ENCODE measurements around the gene OPCML.

OPCML gene

DNA sequence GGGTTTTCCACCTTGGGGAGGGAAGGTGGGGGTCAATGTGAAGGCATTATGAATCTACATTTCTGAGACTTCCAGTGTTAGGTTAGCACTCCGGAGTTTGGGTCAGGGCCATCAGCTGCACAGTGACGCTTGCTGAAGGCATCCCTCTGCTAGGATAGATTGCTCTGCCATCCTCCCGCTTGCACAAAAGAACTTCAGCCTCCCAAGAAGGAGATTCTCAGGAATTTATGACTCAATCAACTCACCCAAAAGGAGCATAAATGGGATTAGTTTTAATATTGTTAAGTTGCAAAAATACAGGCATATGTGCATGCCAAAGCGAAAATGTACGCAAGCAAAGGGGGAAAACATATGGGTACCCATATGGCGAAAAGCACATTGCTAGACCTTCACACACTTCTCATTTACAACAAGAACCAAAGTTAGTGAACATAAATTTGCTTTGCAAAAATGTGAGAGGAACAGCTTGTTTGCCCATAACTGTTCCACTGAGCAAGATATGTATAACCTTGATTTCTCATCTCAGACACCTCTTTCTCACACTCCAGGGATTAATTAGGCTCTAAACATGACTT lies 1013.0 kb downstream of the OPCML start:
- DNase-seq = no peak

DNA sequence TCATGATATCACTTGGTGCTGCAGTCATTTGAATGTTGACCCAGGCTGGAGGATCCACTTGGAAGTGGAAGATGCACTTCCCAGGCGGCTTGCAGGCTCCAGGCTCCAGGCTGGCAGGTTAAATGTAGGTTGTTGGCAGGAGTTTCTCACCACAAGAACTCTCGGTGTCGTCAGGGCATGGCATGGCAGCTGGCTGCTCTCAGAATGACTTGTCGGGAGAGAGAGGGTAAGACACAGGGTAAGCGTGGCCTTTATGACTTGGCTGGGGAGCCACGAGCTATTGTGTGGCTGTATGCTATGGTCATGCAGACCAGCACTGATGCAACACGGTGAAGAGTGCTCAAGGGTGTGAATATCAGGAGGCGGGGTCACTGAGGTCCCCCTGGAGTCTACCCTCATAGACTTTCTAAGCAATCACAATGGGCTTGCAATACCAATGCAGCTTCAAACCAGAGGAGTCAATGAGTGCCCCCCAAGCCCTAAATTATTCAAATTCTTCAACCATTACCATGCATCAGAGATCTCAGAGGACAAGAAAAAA lies 1027.7 kb downstream of the OPCML start:
- no peak for DNase-seq

DNA sequence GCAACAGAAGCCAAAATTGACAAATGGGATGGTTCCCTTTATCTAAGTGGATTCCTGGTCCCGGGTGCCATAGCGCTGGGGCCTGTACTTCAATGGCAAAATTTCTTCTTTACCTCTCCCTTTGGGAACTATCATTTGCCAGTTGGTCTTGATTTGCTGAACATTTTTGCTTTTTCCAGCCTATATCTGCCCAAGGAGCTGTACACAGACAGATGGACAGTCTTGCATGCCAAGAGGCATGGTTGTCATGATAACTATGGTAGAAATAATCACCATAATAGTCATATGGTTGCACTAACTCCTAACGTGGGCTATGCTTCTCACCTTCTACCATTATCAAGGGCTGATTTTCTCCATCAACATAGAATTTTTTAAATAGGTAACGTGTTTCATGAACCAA lies 1030.9 kb downstream of the OPCML start:
- DNase-seq = no peak

DNA sequence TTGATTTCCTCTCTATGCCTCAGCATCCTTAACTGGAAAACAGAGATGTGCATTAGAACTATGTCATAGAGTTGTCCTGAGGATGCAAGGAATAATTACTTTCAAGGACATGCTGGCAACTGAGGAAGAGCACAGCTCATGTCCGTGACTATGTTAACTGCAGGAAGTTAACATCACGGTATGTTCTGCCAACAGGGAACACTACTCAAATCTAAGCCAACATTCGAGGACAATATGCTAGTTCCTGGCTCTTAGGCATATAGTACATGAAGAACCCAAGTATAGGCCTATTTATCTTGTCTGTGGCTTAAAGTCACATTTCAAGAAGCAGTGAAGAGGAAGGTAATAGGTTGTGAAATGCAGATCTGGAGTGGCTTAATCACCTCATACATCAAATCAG lies 1032.6 kb downstream of the OPCML start:
- no peak for DNase-seq

DNA sequence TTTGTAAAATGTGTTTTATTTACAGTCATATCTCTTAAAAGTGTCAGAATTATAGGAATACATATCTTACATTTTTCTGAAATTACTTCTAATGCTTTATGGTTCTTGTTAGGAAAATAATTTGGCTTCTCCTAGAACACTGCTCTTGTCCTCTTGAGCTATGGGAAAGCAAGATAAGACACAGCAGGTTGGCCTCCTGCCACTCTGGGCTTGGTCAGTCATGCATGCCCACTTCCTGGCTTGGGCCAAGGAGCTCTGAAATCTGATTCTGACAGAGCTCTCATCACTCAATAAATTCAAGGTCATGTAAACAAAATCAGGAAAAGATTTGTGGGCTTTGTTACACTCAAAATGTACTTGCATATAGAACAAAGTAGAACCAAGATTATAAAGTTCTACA lies 1036.0 kb downstream of the OPCML start:
- no peak for DNase-seq

DNA sequence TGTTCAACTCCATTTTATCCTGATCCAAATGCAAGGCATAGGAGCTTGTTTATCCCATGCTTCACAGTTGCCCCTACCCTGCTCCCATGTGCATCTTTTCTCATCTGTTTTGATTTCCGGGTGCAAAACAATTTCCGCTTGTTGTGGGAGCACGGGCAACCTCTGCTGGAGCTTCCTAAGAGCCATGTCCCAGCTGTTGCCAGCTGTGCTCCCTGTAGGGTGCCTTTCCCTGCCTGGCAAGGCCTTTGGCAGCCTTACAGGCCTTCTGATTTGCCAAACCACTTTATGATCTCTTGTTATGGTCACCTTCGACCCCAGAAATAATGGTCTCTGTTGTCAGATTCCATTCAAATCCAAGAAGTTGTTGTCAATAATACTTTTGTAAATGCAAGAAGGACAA lies 1038.5 kb downstream of the OPCML start:
- DNase-seq = no peak

DNA sequence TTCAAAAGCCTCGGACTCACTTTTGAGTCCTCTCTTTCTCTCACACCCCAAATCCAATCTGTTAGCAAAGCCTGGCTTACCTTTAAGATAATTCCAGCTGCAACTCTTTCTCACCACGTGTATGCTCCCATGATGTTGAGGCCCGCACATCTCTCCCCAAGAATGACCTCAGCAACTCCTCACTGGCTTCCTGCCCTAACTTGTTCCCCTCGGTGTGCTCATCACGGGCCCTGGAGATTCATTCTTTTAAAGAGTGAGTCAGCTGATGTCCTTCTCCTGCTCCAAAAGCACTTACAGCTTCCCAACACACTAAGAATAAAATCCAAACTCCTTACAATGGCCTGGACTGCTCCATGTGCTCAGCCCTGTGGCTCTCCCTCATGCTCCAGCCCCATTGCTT lies 1041.3 kb downstream of the OPCML start:
- DNase-seq = no peak

DNA sequence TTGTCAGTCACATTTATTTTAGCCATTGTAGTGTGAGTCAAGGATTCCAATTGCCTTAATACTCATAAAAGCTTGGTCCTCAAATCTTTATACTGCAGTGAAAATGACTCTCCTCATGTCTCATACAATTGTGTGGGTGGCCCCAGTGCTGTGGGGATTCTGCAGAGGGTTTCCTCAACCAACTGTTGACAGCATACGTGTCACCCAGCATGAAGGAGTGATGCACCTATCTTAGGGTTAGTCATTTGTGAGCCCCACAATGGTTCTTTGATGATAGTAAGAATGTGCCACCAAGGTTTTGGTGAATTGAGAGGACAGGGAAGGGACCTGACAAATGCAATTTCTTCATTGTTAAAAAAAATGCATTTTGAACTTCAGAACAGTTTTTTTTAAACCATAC lies 1046.2 kb downstream of the OPCML start:
- no peak for DNase-seq

DNA sequence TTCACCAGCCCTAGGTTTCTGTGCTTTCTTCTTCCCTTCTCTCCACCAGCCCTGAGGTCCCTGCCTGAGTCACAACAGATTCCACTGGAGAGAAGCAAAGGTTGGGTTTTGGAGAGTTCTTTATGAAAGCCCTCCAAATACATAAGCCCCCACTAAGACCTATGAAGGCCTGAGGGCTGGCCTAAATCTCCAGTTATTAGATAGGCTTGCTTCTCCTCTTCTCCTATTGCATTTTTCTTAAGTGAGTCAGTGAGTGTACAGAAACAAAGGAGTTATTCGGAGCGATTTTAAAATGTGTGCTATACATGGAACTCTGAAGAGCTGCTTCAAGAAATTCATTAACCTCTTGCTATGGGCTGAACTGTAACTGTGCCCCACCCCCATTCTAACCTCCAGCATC lies 1057.3 kb downstream of the OPCML start:
- no peak for DNase-seq

DNA sequence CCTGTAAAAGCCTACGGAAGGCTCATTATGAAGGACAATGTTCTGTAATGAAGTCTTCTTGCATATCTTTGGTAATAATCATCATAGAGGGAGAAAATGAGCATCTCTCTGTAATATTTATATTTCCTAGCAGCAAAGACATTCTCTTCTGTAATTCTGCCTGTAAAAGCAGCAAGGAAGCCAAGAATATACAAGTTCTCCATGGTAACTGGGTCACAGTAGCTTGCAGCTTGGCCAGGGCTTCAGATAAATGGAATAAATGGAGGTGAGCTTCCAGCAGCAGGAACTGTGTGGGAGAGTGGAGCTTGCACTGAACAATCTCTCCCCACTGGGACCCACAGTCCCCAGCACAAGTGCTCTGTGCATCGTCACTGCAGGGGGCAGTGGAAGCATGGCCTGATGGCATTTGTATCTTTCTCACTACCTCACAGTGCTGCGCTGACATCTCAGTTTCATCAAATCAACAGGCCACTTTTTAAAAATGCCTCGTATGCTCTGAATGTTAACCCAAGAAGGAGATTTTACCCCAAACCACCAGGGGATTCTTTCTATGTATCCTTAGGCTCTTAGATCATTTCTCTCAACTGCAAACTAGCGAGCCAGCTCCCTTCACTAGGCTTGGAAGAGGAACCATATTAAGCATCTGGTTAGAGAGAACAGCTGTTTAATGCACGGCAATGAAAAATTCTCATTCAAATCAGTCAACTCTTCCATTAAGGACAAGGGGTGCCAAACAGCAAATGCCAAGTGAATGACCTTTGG lies 1059.7 kb downstream of the OPCML start:
- no peak for DNase-seq

DNA sequence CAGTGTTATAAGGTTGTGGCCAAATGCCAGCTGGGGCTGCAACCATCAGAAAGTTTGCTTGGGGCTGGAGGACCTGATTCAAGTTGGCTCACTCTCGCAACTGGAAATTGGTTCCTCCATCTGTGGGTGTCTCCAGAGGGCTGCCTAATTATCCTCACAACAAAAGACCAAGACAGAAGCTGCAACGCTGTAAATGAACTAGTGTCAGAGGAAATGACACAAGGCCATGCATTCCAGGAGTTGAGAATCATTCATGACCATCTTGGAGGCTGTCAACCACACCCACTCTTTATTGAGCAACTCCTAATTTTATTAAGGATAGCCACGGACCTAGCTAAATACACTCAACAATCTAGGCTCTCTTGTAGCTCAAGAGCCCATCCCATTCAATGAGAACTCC lies 1060.8 kb downstream of the OPCML start:
- DNase-seq = no peak

DNA sequence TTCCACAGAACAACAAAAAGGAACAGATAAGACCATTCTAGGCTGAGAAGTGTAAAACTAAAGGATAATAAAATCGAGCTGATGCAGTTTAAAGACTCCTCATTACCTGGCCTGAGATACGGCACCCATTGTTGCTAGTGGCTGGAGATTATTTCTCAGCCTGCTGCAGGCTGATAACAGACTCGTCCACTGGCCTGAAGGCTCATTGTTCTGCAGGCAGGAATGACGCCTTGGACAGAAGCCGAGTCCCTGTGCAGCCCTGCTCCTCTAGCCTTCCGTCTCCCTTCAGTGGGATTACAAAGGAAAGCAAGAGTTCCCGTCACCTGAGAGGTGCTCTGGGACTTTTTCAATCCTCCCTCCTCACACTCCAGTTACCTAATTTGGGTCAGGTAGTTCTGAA lies 1065.3 kb downstream of the OPCML start:
- no peak for DNase-seq

DNA sequence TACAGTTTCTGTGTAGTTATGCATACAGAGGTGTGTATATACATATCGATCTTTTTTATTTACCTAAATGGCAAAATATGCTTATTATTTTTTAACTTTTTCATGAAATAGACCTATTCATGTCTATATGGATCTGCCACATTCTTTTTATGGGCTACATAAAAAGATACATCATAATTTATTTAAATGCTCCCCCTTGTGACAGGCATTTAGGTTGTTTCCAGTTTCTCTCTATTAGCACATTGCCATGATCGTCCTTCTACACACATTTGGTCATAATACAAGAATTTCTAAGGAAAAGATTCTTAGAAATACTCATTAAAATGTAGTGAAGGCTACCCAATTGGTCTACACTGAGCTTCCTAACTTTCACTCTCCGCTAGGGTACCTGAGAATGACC lies 1067.4 kb downstream of the OPCML start:
- no peak for DNase-seq

DNA sequence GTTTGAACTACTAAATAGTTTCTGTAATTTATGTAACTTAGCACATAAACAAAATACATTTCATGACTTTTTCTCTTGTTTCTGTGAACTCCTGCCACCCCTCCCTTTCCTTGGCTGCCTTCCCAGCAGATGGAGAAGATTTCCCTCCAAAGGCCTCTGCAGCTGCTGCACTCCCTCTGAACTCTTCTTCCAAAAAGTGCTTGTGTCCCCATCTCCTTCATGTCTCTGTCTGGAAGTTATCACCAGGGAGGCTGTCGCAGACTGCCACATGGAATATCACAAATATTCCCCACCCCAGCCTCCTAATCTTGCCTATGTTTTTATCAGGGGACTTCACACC lies 1068.3 kb downstream of the OPCML start:
- DNase-seq = no peak

DNA sequence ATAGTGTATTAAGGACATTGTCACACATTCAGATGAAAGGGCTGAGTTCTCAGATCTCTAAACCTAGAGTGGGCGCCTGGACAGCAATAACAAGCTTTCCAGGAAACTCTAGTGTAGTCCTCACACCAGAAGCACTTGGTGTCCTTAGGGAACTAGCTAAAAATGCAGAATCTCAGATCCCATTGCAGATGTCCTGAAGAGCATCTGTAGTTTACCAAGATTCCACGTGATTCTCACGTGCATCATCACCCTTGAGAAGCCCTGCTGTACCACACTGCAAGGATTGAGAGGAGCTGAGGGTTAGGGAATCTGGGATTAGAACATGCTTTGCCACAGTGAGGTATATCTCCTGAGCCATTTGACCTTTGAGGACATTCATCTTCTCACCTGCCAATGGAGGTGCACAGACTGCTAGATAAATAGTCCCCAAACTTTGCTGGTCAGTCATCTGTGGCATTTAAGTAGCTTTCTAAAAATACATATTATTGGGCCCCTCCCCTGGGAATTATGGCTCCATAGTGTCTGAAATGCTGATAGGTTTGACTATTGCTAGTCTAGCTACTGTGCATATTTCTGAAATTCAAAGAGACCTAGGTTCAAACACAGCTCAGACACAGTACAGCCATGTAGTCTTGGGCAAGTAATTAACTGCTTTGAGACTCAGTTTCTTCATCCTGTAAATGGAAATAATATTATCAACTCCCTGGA lies 1068.9 kb downstream of the OPCML start:
- DNase-seq = no peak

DNA sequence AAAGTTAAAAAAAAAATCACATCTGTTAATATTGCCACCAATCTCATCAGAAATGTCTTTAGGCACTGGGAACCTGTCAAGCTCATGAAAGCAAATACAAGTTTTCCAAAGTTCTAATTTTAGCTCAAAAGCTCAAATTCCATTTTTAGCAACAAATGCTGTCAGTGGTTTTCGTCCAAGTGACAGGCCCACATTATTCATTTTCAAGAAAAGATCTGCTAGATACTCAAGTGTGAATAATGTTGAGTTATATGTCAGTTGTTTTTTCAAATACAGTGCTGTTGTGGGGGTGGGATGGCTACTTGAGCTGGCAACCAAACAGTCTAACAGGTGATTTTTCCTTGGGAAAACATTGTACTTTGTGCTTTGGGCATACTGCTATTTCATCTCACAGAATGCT lies 1072.6 kb downstream of the OPCML start:
- DNase-seq = no peak

DNA sequence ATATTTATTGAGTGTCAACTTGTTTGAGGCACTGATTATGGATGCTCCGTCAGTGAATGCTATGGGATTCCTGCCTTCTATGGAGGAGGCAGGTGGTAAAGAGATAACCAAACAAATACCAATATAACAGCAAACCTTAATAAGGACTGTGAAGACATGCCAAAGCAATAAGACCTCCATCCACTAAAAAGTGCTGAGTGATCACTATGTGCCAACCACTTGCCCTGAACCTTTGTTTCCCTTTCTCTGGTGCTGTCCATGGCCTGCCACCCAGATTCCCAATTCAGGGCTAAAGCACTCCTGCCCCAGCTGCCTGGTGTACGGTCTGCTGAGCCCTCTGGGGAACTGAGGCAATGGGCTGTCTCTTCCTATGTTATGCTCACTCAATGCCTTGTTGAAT lies 1074.9 kb downstream of the OPCML start:
- DNase-seq = no peak

DNA sequence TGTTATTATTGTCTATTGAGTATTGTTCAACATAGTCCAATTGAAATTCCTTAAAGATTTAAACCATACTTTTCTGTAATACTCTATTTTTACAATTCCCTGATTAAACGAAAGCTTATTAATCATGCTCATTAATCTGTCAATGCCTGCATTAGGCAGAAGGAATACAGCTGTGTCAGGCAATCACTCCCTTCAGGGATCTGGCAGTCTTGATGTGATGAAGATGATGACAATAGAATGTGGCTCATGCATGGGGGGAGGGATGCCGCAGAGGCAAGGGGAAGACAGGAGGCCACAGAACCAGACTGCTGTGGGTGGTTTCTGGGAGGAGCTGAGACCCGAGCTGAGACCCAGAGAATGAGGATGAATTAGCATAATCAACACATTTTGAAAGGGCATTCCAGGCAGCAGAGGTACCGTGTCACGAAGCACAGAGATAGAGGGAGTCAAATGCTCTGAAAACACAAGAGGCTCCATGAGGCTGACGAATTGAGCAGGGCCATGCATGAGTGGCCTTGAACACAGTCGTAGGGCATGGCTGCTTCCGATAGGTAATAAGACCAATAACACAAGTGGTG lies 1075.5 kb downstream of the OPCML start:
- no peak for DNase-seq

DNA sequence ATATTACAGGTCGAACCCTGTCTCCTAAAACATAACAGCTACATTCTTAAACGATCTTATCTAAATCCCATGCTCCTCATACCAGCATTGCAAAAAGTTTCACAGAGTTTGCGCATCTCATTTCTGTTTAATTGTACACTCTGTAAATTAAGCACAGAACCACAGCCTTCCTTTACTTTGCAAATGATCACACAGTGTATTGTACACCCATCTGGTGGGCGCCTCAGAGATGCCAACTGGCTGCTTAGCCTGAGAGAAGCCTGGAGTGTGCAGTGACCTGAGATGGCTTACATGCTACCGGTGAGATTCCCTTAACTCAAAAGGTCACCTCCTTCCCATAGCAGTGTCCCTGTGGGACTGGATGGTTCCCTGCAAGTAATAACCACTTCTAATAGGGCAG lies 1077.3 kb downstream of the OPCML start:
- DNase-seq = no peak

DNA sequence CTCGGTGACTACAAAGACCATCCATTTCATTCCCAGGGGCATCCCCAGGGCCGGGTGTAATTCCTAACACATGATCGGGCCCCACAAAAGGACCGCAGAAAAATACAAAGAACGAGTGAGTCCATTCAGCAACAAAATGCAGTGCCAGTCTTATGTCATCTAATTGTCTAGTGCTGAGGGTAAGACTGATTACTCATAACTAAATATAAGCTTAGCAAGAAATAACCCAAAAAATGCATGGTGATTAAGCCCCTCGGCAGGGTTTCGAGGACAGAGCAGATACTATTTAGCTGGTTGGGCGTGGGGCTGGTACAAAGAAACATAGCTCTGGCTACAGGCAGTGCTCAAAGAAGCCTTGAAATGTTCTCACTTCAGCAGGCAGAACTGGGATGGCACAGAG lies 1078.9 kb downstream of the OPCML start:
- no peak for DNase-seq

DNA sequence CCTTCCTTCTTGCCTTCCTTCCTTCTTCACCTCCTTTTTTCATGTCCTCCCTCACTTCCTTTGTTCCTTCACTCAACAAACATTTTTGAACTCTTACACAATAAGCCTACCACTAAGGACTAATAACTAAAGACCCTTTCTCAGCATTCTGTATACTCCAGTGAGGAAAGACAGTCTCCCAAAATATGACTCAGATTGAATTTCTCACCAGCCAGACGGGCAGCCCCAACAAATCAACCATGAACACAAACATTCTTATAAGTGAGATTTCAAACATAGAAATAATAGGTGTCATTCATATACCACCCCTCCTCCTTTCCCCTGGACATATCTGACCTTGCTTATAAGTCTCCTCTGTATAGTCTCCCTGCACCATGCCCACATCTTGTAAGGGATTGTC lies 1079.7 kb downstream of the OPCML start:
- DNase-seq = no peak

DNA sequence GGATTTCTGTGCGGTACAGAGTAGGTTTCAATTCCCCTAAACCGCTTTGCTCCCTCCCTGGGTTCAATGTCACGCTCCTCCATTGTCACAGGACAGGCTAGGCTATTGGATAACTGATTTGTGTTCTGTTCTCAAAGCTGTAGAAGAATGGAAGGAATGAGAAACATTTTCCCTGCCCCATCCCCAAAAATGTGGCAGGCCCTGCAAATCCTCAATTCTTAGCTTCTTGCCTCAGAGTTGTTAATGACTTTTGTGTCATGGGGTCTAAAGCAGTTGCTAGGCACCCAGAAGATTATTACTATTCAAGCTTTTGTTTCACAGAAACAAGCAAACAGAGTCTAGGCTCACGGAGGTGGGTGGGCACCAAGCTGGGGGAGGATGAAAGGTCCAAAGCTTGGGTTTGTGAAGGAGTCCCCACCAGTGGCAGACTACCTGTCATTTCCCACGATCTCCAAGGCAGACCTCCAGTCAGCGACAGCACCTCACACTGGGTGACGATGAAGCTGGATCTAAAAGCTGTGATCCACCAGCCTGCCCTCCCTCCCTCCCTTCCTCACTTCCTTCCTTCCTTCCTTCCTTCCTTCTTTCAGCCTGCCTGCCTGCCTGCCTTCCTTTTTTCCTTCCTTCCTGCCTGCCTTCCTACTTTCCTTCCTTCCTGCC lies 1080.2 kb downstream of the OPCML start:
- DNase-seq = no peak

DNA sequence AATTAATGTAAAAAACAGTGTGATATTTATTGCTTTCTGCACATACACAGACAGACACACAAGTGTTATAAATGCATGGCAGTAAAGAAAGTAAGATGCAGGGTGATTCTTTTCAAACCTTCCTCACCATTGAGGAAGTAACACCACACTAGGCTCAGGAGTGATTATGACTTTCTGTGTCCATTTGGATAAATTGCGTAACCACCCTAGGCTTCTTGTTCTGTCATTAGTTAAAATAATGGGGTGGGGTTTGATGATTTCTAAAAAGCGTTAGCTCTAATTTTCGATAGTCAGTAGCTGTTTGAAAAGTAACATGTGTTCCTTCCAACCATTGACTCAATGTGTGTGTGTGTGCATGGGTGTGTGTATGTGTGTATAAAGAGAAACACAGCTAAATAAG lies 1081.7 kb downstream of the OPCML start:
- DNase-seq = no peak

Data from bone marrow (tissue), 2 donors.